Lung microvascular endothelial cell (primary cell): Measurements from ENCODE around the gene UQCRC1. TPM values are rescaled to one million over a fixed set of nuclear protein-coding genes. Genes with fewer than 3 reads are reported as not detected.

Source experiments
- DNase-seq, 2 donors: peaks; one replicate each; pipeline versions ENCODE4 v3.0.0 to v3.0.0-alpha.2; 2010; ENCODE audit warnings: low read depth in 2 of 2
- total RNA-seq: library from RNA; depleted of rRNA; stranded (reverse); fragments of >200 nt; gene quantifications from 2 replicates; pipeline ENCODE4 v1.2.1, GENCODE V29; 2014

Gene UQCRC1
- total RNA-seq, result 187 and 249 TPM in 2 replicates

DNA sequence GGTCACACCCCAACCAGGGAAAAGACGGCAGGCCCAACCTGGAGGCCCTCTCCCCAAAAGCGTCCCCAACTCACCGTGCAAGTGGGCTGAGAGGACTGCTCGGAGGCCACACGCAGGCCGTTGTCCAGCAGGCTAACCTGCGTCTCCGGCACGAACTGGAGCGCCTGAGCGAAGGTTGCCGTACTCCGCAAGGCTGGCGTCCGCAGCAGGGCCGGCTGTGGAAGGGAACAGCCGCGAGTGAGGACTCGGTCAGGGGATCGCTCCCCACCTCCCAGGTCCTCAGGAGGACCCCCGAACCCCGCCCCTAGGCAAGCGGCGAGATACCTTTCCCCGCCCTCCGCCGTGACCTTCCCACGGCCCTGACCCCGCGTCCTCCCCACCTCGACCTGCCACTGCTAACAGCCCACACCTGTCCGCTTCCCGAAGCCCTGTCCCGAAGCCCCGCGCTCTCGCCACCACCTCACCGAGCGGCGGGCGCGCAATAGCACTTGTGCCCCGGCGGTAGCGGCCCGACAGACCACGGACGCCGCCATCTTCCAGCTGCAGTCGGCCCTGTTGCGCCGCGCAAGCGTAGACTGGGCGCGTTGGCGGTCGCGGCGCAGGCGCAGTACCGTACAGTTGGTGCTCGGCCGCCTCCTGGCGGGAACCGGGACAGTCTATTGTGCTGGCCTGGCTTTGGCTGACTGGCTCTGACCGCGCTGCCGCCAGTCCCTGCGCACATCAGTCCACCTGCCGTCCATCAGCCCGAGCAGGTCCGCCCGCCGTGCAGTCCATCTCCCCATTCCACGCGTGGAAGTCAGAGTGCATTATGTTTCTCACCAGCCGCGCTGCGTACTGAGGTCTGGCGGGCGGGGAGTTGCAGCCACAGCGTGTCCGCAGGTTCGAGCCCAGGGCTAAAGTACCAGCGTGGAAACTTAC lies at the start of gene UQCRC1:
UQCRC1 (minus strand) TSS at position 559 of the 918 bp plus-strand sequence; CDS start at position 533, 26 bp downstream.
- peak; percentile 95 to 97 for DNase-seq

DNA sequence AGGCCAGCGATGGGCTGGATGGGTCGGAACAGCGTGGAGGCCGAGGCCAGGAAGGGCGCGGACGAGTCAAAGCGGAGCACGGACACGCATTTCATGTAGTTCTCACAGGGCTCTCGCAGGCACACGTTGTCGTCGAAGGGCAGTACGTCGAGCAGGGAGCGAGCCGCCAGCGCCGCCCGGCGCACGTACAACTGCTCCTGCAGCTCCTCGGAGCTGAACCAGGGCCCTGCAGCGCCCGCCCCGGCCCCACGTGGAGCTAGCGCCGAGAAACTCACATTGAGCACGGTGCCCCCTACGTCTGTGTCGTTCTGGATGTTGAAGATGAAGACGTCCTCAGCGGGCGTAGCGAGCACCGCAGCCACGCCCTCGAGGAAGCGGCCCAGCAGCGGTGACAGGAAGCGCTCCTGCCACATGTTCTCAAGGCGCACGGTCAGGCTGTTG lies 47.4 kb upstream of the UQCRC1 start:
- peak in 1 of 2 donors; percentile 17 for DNase-seq

DNA sequence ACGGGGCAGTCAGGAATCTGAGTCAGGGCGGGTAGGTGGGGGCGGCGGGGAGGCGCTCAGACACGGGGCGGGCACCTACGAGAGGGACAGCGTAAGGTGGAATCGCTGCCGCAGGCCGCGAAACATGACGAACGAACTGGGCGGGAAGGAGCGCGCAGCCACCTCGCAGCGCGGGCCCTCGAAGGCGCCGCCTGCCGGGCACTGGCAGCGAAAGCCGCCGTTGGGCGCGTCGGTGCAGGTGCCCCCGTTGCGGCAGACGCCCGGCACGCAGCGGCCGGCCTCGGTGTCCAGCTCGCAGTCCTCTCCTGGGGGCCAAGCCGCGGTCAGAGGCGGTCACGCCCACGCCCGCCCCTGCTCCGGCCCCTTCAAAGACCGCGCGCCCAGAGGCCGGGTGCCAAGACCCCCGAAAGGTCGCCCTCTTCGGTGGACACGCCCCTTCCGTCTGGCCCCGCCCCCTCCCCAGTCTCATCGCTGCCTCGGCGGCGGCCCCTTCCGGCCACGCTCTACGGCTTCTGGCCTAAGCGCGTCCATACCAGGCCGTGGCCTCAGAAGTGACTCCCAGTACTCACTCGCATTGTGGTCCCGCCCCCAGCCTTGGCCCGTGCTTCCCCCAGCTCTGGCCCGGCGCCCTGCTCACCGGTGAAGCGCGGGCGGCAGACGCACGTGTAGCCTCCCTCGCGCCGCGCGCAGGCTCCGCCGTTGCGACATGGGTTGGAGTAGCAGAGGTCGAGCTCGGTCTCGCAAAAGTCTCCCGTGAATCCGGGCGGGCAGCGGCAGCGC lies 46.8 kb upstream of the UQCRC1 start:
- DNase-seq, result peak; percentile 71 to 83

DNA sequence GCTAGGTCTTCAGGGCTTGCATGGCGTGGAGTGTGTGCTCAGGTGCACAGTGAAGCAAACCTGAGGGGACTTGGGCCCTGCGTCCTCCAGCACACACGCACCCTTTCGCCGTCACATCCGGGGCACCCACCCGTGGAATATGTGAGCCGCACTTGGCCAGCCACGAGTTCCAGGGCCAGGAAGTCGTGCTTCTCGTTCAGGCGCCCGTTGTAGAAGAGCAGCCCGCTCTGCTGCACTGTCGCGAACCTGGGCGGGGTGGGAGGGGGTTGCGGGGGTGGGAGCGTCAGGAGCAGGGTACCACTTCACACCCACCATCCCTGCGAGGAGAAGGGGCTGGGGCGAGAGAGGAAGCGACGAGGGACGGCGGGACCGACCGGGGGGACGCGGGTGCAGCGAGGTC lies 46.2 kb upstream of the UQCRC1 start:
- DNase-seq, result no peak

DNA sequence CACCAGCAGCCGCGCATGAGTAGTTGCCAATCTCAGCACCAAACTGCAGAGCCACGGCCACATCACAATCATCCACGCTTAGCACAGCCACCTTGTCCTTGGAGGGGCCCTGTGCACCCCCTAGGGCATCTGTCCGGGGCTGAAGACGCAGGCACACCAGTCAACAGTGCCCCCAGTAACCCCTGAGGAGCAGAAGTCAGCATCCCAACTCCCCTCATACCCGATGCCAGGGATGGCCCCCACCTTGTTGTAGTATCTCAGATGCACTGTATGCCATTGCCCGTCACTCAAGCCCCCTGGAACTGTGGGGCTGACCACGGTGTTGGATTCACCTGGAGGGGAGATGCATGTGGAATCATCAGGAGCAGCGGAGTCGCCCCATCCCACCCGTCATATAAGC lies 45.6 kb upstream of the UQCRC1 start:
- DNase-seq, result no peak

DNA sequence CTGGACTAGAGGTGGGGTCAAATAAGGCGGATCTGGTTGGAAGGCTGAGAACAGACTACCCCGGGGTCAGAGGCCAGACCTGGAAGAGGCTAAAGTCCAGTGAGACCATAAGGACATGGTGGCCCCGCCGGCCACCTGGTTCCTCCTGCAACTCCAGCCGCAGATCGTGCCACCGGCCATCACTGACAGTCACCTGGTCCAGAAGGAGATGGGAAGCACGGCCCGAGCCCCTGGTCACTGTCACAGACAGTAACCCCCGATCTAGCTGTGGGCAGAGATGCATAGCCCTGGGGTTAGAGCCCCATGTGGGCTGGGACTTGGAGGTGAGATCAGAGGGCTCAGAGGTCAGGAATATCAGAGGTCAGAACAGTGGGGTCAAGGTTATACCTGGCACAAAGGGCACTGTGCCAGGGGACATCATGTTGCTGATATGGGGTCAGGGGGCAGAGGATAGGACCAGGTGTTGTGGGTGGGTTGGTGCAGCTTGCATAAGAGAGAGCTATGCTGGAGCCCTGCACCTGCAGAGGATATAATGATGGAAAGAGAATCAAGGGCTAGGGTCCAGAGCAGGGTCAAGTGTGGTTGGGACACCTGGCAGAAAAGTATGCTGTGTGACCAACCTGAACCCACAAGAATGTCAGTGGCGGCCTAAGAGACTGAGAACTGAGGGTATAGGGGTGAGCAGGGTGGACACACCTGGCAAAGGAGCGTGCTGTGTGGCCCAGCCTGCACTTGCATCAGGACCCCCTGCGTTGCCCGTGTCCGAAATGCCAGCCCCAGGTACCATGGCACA lies 43.7 kb upstream of the UQCRC1 start:
- DNase-seq, result no peak

DNA sequence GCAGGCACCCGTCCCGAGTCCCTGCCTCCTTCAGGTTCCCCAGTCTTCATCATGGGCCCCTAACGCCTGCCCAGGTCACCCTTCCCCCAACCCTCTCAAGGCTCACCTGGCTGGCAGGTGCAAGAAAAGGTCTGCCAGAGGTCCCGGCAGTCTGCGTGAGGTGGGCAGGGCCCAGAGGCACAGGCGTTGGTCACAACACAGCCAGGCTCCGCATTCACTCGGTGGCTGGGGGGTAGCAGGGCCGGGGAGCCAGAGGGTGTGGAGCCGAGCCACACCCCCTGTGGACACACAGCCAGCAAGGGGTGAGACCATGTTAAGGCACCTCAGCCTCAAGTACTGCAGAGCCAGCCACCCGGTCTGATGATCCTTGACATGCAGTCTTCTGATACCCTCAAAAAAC lies 42.3 kb upstream of the UQCRC1 start:
- DNase-seq, result no peak

DNA sequence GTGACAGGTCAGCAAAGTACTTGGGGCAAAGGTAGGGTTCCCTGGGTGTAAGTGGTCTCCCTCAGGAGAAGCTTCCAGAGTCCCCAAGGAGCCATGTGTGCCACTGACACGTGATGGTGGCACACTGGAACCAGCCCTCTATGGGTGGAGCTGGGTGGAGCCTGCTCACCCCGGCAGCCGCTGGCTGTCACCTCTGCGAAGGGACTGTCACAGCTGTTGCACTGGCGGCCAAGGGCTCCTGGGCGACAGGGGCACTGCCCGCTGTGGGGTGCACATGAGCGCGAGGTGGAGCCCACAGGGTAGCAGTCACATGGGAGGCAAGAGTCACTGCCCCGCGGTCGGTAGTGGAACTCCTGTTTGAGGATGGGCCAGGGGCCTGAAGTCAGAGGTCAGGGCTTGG lies 41.3 kb upstream of the UQCRC1 start:
- DNase-seq, result no peak

DNA sequence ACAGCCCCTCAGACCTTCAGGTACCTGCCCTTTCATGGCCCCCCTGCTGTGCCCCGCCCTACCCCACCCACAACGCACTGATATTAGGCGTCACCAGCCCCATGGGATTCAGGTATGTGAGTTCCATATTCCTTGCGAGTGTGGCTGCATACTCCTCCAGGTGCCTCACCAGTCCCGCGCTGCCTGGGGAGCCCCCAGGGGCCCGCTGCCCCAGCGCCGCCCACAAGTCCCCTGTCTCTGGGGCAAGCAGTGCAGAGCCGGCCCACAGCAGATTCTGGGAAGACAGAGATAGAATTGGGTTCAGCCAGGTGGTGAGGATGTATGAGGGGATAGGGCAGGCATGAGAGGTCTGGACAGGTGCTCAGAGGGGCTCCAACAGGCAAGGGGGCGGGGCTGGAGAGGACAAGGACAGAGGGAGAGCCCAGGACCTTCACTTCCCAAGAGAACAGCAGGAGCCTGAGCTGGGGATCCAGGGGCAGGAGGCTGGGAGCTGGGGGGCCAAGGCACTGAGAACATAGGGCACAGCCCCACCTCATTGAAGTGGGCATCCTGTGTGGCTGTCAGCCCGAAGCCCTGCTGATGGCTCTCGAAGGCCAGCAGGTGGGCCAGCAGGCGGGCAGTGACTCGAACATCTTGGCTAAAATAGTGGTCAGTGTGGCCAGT lies 38.9 kb upstream of the UQCRC1 start:
- DNase-seq, result no peak

DNA sequence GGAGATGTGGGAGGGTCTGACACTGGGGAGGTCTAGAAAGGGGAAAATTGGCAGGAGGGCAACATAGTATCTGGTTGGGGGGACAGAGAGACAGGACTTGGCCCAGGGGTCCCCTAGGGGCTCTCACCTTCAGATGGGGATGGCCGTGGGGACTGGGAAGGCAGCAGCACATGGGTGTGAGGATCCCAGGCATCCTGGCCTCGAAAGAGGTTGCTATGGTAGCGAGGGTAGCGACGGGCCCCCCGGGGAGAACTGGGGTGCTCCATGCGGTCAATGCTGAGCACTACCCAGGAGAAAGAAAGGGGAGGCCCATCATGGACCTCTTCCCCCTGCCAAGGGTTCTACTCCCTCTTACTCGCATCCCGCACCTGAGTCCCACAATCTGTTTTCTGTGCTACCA lies 38.3 kb upstream of the UQCRC1 start:
- DNase-seq, result no peak

DNA sequence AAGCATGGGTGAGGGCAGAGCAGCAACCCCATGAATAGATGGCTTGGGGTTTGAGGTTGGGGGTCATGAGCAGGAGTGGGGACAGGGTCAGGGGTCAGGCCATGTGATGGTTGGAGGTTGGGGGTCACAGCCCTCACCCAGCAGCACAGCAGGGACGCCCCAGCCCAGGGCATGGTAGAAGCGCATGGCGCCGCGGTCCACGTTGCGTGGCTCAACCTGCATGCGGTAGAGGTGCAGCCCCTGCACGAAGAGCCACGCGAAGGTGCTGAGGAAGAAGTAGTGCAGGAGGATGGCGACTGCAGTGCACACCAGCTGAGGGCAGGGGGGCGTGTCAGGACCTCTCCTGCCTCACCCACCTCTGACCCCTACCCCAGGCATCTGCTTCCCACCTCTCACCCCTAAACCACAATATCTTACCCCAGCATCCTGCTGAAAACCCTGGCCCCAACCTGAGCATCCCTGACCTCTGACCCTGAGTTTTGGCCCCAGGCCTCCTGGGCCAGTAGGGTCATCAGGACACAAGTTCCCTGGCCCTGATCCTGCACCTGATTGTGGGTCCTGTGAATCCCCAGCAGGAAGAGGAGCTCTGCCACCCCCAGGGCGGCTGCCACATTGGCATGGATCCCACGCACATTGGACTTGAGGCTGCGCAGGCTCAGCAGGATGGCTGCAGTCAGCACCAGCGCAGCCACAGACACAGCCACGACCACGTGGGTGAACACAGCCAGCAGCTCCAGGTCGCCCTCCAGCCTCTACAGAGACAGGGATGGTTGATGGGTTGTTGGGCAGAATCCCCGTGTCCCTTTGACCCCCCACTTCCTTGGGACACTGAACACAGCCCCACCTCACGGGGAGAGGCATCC lies 35.7 kb upstream of the UQCRC1 start:
- DNase-seq, result no peak

DNA sequence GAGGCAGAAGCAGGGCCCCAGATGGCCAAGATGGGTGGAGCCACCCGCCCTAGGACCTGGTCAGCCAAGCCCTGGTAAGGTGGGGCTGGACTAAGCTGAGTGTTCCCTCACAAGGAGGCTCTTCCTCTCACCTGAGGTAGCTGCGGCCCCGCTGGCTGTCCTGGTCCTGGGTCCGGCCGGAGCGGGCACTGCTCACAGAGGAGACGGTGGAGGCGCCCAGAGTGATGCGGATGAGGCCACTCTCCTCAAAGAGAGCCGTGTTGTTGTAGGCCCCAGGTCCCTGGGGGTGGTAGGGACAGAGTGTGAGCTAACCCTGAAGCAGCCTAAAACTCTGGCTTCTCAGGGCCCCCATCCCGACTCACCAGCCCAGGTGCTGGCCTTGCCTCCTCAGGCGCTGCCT lies 33.2 kb upstream of the UQCRC1 start:
- no peak for DNase-seq

DNA sequence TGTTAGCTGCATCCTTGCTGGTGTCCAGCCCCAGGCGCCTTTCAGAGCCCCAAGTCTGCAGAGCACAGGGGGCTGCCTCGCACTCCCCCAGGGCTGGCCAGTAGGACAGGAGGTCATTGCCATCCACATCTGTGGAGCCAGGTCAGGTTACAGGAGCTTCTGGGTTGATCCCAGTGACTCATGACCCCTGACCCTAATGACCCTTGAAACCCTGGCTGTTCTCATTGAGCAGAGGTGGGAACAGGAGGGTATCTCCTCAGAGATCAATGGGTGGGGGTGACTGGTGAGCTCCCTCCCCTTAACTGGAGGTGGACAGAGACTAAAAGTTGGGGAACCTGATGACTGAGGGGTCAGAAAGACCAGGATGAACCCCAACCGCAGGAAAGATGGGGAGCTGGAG lies 31.9 kb upstream of the UQCRC1 start:
- DNase-seq, result no peak

DNA sequence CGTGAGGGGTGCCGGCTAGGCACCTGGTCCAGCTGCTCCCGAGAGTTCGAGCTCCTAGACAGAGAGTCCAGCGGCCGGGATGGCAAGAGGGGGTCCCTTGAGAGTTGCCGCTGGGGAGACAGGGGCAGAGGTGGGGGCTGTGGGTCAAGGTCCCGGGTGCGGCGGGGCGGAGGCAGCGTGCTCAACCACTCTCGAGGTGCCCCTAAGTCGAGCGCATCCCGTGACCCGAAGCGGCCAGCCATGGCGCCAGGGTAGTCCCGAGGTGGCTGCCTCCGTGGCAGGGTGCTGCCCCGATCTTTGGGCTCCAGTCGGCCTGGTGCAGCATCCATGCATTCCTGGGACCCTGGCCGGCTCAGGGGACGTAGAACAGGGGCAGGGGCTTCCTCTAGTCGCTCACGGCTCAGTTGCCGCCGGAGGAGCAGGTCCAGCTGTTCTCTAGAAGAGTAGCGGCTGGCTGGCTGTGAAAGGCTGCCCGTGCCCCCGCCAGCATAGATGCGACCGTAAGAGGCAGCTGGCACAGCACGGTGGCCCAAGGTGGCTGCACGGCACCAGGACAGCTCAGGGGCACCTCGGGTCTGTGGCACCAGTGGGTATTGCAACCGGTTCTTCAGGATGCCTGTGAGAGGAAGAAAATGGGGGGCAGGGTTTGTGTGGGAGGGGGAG lies 30.6 kb upstream of the UQCRC1 start:
- no peak for DNase-seq

DNA sequence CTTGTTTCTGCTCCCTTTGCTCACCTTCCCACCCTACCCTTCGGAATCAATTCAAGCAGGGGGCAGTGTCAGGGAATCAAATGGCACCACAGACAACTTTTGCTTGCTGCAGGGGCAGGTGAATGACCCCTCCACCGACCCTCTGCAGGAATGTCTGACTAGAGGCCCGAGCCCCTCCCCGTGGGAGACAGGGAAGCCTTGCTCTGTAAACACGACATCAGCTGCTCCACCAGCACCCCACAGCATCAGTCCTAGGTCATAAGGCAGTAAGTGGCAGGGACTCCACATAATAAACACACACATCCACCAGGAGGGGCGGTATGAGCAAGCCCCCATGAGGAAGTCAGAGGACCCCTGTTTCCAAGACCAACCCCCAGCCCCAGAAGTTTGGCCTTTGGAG lies 27.9 kb upstream of the UQCRC1 start:
- DNase-seq, result no peak

DNA sequence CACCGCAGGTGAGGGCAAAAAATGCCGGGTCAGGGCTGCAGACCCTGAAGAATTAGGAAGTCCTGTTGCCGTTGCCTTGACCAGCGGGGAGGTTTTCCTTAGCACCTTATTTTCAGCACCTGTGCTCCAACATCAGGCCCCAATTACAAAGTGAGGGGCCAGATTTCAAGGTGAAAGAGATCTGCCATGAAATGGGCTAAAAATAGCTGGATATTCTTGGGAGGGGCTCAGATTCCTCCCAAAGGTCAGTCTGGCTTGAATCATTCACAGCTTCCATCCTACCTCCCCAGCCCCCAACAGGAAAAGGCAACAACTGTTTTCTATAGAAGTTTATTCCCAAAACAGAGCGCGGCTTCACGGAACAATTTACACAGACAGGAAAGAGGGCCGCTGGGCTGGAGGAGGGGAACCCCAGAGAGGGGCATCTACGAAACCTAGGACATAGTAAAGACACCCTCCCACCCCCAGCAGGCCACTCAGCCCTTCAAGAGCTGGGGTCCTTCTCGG lies 26.8 kb upstream of the UQCRC1 start:
- DNase-seq, result peak in 1 of 2 donors; percentile 34

DNA sequence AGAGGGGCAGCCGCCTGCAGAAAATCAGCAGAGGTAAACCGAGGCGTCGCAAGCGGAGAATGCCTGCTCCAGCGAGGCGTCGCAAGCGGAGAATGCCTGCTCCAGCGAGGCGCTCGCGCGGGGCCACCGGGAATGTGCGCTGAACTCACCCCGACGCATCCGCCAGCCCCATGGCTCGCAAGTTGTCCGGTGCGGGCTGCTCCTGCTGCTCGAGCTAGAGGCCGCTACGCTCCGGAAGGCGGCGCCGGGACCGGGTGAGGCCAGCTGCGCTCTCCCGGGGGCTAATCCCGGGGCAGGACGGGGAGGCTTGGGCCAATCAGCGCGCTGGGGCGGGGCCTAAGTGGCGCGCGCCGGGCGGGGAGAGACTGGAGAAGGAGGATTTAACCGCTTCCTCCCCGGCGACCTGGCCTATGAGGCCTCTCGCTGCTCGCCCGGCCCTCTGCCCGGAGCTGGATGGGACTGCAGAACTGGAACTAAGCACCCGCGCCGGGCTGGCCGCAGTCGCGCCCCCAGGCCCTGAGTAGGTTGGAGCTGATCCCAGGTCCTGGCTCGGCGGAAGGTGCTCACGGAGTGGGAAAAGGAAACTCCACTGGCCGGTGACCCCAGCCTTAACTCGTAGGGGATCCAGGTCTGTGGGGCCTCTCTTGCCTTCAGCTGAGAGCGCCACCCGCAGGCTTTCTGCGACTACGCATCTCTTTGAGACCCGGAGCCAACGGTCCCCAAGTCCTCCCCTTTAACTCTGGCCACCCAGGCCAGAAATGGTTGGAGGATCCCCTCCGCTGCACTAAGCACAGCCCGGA lies 26.0 kb upstream of the UQCRC1 start, which contains the start of gene SLC26A6:
SLC26A6 (minus strand) TSS at position 240 of the 800 bp plus-strand sequence; CDS start at position 172, 68 bp downstream.
- peak; percentile 96 to 97 for DNase-seq

DNA sequence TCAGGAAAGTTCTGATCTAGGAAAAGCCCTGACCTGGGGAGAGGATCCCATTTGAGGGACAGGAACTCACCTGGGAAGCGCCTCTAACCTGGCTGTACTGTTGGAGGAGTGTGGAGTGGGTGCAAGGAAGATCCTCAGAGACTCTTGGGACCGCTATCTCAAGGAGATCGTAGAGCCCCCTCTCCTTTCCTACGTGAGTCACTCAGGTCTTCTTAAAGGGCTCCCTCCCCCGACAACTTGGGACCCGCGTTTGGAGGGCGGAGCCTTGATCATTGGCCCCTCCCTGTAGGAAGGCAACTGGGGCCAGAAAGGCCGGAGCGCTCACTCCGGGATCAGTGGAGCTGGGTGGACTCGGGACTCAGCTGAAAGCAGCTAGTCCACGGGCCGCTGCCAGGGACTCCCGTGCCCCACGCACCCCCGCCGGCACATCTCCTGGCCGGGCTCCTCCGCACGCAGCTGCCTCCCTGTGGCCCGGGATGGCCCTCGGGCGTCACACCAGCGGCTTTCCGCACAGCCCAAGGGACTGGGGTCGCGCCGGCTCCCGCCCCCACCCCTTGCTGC lies 25.3 kb upstream of the UQCRC1 start:
- peak; percentile 51 to 62 for DNase-seq
